ENCODE results near the gene PSTK. TPM values are rescaled to one million over a fixed set of nuclear protein-coding genes. Genes with fewer than 3 reads are reported as not detected.

PSTK gene
- total RNA-seq, 4 donors from 2014 or later: 1.2 to 3.6 (median 3.5) TPM; not detected in 1

DNA sequence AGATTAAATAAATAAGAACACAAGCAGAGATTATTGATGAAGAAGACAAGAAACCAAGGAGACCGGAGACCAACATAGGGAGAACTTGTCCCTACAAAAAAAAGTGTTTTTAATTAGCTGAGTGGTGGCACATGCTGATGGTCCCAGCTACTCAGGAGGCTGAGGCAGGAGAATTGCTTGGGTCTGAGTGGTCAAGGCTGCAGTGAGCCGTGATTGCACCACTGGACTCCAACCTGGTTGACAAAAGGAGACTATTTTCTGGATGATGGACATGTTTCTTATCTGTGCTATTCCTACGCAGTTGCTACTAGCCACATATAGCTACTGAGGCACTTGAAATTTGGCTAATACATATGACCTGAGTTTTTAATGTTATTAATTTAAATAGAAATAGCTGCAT lies 18.7 kb downstream of the PSTK start:
- no peak for DNase-seq
- Histone ChIP-seq H3K4me1 (peaks cover 0 to 3% (median 0%) of the 10 kb centered on the region in 4 donors), H3K4me3 (no peak overlapping the region), H3K27ac (no peak overlapping the region), H3K9me3 (no peaks in the 10 kb centered on the region), H3K27me3 (no peaks in the 10 kb centered on the region), H3K36me3 (peaks cover 0 to 27% (median 0%) of the 10 kb centered on the region in 3 donors)
- no peak for TF ChIP-seq POLR2A (IDR thresholded peaks at IDR 0.05)
- TF ChIP-seq, protein P1, sequence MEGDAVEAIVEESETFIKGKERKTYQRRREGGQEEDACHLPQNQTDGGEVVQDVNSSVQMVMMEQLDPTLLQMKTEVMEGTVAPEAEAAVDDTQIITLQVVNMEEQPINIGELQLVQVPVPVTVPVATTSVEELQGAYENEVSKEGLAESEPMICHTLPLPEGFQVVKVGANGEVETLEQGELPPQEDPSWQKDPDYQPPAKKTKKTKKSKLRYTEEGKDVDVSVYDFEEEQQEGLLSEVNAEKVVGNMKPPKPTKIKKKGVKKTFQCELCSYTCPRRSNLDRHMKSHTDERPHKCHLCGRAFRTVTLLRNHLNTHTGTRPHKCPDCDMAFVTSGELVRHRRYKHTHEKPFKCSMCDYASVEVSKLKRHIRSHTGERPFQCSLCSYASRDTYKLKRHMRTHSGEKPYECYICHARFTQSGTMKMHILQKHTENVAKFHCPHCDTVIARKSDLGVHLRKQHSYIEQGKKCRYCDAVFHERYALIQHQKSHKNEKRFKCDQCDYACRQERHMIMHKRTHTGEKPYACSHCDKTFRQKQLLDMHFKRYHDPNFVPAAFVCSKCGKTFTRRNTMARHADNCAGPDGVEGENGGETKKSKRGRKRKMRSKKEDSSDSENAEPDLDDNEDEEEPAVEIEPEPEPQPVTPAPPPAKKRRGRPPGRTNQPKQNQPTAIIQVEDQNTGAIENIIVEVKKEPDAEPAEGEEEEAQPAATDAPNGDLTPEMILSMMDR (IDR thresholded peaks at IDR 0.05): no peak

DNA sequence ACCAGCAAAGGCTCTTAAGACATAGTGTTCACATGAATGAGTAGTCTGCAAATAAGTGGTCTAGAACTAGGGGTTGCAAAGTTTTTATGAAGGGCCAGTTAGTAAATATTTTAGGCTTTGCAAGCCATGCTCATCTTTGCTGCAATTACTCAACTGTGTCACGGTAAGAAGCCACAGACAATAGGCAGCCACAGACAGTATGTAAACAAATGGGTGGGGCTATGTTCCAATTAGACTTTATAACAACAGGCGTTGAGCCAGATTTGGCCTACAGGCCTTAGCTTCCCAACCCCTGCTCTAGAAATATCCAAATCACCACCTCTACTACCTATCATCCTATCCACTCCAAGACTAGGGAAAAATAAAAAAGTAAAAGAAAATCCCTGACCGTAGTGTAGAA lies 19.1 kb downstream of the PSTK start:
- DNase-seq: no peak

DNA sequence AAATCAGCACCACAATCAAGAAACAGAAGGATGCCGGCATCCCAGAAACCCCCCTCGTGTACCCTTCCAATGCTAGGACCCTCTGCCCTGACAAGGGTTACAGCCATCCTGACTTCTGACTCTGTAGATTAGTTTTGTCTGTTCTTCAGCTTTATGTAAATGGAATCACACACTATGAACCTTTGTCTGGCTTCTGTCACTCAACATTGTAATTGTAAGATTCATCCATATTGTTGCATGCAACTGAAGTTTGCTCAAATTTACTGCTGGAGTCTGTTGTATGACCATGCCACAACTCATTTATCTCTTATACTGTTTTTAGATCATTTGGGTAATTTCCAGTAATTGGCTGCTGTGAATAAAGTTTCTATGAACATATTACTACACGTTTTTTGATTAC lies 20.0 kb downstream of the PSTK start:
- H3K9me3 ChIP-seq: no peaks in the 10 kb centered on the region
- no peak for DNase-seq
- no peak overlapping the region for H3K4me3 ChIP-seq
- H3K4me1 ChIP-seq: peaks cover 0 to 3% (median 0%) of the 10 kb centered on the region in 4 donors
- TF ChIP-seq, protein P1 (IDR thresholded peaks at IDR 0.05): no peak
- no peak for TF ChIP-seq POLR2A (IDR thresholded peaks at IDR 0.05)
- peaks cover 0 to 20% (median 0%) of the 10 kb centered on the region in 3 donors for H3K36me3 ChIP-seq
- no peak overlapping the region for H3K27ac ChIP-seq
- no peaks in the 10 kb centered on the region for H3K27me3 ChIP-seq

More for the DNA sequence above, 19.1 kb downstream of the PSTK start:
- Histone ChIP-seq H3K27ac (no peak overlapping the region), H3K27me3 (no peaks in the 10 kb centered on the region), H3K36me3 (peaks cover 0 to 23% (median 0%) of the 10 kb centered on the region in 3 donors), H3K9me3 (no peaks in the 10 kb centered on the region), H3K4me1 (peaks cover 0 to 3% (median 0%) of the 10 kb centered on the region in 4 donors), H3K4me3 (no peak overlapping the region)
- TF ChIP-seq, protein P1 (IDR thresholded peaks at IDR 0.05): no peak
- no peak for TF ChIP-seq POLR2A (IDR thresholded peaks at IDR 0.05)

DNA sequence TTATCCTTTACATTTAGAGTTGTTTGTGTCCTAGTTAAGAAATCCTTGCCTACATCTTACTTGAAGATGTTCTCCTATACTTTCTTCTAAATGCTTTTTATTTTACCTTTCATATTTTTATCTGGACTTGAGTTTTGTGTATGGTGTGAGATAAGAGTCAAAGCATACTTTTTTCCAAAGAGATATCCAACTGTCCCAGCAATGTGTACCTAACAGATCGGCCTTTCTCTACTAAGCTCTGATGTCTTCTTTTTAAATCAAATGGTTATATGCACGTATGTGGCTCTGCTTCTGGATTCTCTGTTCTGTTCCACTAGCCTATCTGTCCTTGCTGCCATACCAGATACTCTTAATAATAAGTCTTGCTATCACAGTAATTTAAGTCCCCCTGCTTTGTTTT lies 21.2 kb downstream of the PSTK start:
- DNase-seq: no peak
- H3K4me3 ChIP-seq: no peak overlapping the region
- TF ChIP-seq, protein P1 (IDR thresholded peaks at IDR 0.05): no peak
- TF ChIP-seq POLR2A (IDR thresholded peaks at IDR 0.05): no peak
- no peaks in the 10 kb centered on the region for H3K9me3 ChIP-seq
- peaks cover 0 to 10% (median 0%) of the 10 kb centered on the region in 4 donors for H3K4me1 ChIP-seq
- H3K36me3 ChIP-seq: peaks cover 0 to 7% (median 0%) of the 10 kb centered on the region in 3 donors
- no peak overlapping the region for H3K27ac ChIP-seq
- H3K27me3 ChIP-seq: no peaks in the 10 kb centered on the region

DNA sequence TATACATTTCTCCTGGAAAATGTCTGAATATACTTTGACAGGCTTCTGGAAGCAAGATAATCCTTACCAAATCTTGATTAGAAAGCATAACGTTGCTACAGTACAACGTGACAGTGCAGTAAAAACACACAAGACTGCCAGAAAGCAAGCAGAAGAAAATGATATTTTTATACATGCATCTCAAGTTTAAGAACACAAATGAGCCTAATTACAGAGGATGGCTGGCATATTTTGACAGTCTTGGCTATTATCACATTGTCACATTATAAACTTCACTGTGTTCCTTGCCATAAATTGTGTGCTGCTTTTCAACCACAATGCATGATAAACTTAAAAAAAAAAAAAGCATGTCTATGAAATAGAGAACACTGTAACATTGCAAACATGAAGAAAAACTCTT lies 24.1 kb downstream of the PSTK start:
- no peak for DNase-seq
- H3K4me1 ChIP-seq: peaks cover 0 to 23% (median 3%) of the 10 kb centered on the region in 4 donors
- TF ChIP-seq POLR2A (IDR thresholded peaks at IDR 0.05): no peak
- H3K27me3 ChIP-seq: no peaks in the 10 kb centered on the region
- H3K9me3 ChIP-seq: no peaks in the 10 kb centered on the region
- H3K36me3 ChIP-seq: no peaks in the 10 kb centered on the region
- H3K4me3 ChIP-seq: no peak overlapping the region
- H3K27ac ChIP-seq: no peak overlapping the region

DNA sequence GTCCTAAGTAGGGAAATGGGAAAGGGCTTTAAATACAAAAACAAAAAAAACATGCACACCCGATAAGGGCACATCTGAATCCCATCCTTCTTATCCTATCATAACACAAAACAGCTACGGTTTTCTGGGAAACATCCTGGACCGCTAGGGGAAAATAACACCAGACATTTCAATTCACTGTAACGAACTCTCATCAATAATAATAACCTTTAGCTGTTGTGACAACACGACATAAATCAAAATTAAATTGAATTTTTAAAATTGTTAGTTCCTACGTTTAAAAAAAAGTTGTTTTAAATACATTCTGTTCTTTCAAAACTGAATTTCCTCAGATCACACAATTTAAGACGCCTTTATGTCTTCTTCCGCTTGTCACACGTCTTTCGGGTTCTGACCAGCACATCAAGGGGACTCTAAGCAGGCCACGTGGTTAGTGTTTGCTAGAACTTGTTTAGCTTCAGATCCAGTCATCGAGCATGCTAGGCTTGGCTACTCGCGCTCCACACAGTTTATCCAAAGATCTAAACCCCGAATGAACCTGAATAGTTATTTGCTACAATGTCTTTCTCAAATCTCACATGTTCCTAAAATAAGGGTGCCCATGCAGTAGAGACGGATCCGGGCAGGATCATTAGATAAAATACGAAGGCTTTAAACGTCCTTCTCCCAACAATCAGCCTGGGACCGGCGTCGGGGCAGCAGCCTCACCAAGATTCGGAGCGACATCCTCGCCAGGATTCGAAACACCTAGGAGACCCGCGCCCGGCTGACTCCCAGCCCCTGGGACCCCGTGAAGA lies 27.6 kb downstream of the PSTK start:
- Histone ChIP-seq H3K4me1 (peaks cover 0 to 26% (median 3%) of the 10 kb centered on the region in 4 donors), H3K27ac (peak overlapping the region; percentile 88 to 97 (median 92)), H3K4me3 (peak overlapping the region; percentile 80 to 95 (median 88)), H3K9me3 (no peaks in the 10 kb centered on the region), H3K27me3 (no peaks in the 10 kb centered on the region), H3K36me3 (no peaks in the 10 kb centered on the region)
- no peak for TF ChIP-seq POLR2A (IDR thresholded peaks at IDR 0.05)
- TF ChIP-seq, protein P1 (IDR thresholded peaks at IDR 0.05): no peak
- peak in 2 of 3 donors; percentile 61 to 67 for DNase-seq
